Cortex of kidney (tissue), 1 donor: ENCODE measurements around the gene RAB3B.
"Not testable (repeated sequence)": the region's sequence is repeated elsewhere in the genome, so short reads cannot be mapped to it uniquely, and the experiment has no call there.

Experiments used
- DNase-seq: peaks from one replicate; lab custom pipeline; 2025; lab: John Stamatoyannopoulos, UW

The RAB3B gene

DNA sequence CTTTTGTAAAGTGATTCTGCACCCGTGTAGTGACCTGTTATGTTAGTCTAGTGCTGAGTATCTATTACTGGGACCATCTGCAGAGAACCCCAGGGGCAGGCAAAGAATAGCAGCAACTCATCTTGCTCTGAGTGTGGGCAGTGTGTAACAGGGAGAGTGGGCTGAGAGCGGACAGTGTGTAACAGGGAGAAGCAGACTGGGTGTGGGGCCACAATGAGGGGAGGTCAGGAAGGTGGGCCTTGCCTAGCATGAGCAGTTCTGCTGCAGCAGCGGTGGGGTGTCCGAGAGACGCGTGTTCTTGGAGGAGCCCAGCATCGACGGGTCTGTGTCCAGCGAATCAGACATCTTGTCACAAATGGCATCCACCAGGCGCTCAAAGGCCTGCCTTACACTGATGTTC is 70.8 kb downstream of the RAB3B start:
- DNase-seq = no peak

DNA sequence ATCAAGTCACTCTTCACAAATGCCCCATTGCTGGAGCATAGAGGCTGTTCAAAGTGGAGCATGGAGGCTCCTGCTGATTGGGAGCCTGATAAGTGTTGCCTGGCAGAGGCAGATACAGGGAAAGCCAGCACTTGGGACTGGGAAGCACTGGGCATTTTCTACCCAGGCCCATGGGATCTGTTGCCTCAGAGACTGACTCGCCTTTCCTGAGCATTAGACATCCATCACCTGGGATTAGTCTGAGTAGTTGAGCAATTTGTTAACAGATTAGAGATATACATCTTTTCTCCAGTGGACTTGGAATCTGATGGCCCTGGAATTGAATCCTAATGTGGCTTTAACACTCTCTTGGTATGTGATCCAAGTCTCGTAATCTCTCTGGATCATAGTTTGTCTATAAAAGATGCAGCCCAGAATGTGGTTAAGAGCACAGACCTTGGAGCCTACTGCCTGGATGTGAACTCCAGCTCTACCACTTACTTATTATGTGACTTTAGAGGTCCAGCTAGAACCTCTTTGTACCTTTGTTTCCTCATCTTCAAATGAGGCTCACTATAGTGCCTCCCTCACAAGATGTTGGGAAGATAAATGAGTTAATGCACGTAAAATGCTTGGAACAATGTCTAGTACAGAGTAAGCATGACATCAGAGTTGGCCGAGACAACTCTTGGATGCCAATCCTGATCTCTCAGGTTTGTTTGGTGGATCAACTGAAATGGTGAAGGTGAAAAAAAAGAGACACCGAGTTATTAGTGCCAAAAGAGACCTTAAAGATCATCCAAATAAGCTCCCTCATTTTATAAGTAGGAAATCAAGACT is 73.7 kb downstream of the RAB3B start:
- DNase-seq = no peak

DNA sequence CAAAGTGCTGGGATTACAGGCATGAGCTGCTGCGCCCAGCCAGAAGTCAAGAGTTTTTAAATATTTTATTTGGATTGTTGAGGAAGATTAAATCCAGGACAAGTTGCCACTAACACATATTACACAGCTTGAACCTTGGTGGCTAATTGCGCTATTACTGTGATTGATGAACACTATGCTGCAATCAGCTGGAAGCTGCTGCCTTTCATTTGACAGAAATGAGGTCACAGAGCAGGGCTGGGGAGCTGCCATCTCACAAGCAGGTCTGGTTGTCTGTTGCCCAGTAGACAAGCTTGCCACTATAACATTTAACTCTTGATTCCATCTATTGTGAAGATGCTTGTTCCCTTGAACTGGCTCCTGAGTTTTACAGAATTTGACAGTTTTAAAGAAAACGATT is 74.5 kb downstream of the RAB3B start:
- no peak for DNase-seq

DNA sequence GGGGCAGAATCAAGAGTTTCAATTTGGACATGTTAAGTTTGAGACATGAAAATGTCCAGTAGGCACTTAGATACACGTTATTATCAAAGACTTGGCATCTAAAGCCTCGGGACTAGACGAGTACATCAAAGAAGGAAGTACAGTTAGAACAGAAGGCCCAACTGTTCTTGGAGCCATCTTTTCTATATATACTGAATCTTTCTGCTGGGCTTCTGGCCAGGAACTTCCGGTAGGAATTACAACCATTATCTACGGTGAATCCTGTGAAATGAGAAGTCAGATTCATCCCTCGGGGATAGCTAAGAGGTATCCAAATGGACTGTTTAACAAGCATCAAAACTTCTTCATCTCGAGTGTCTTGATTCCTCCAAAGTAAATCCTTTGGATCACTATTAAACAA is 77.6 kb downstream of the RAB3B start:
- DNase-seq = no peak

DNA sequence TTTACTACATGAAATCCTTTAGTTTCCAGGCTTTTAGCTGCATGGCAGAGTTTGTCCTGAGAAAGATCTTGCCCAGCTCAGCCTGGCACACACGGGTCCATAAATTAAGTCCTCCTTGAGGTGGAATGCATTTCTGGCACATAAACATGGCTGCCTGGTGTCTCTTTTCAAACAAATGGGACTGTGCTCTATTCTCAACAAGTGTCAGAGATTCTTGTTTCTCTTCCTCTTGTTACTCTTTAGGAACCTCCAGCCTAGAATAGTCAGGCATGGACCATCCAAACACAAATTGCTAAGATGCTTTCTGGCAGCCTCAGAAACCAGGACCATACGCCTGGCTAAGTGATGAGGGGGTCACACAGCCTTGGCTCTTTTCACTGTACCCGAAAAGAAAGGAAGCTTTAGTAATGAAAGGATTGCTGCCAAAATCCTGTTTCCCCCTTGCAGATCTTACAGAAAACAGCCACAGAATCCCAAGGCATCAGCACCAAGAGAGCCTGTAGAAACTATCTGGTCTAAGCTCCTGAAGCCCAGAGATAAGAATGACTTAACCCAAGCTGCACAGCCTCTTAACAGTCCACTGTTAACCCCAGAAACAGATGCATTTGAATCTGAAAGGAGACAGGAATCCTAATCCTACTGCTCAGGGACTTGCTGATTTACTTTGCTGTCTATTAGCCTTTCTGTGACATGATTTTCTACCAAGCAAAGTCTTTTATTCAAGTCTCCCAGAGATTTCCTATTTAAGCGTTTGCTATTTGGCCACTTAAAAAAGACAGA is 80.1 kb downstream of the RAB3B start:
- no peak for DNase-seq

DNA sequence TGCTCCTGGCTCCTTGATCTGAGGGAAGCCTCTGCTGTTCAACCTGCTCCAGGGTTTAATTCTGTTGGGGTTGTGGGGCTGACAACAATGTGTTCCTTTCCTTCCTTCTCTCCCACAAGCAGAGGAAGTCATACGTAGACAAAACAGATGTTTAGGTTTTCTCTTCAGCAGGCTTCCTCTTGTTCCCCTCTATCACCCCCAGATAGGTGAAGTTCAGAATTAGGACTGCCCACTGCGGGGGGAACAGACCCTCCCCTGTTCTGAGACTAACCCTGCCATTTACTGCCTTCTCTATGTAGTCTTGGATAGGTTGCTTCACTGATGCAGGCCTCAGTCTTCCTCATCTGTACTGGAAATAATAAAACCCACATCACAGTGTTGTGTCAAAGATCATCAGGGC is 82.0 kb downstream of the RAB3B start:
- no peak for DNase-seq

DNA sequence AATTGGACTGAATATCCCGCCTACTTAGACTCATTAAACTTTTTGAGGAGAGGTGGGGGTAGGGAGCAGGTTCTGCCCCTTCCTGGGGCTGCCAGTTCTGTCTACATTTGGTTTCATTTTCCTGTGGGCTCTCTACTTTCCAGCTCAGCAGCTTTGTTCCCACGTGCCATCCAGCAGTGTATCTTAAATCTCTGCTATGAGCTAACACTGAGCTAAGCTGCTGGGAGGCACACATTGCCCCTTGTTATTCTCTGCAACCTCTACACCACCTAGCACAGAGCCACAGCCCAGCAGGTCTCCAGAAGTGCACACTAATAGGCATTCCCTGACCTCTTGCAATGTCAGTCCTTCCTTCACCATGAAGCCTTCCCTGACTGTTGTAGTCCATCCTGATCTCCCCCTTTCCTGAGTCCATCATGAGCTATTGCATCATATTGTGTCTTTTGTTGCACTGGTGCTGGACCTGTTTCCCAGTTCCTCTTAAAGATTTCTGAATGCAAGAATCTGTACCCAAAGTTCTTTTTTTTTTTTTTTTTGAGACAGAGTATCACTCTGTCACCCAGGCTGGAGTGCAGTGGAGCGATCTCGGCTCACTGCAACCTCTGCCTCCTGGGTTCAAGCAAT is 83.3 kb downstream of the RAB3B start:
- no peak for DNase-seq

DNA sequence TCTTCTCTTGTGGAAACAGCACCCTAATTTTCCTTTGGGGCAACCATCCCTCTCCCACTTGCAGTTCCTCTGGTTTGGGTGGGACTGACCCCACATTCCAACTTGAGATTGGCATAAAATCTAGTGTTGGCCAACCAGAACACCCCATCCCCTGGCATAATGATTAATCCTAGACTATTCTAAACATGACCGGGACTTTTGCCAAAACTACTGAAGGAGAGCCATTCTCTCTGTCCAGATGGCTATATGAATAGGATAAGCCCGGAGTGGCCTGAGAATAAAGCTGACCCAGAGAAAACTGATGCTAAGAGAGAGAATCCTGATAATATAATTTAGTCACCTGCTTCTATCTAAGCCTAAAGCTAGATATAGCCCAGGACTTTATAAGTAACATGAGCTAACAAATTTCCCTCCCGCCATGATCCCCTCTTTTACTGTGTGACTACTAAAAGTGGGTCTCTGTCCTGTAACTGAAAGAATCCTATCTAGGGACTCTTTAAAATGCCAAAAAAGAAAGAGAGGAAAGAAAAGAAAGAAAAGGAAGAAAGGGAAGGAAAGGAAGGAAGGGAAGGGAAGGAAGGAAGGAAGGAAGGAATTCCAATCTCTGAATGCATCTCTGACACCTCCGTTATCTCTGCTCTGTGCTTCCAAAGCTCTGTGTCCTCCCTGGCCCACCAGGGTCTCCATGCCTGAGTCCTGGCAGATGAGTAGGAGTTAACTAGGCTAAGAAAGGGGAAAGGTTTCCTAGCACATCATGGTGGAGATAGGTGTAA is 84.0 kb downstream of the RAB3B start:
- no peak for DNase-seq

DNA sequence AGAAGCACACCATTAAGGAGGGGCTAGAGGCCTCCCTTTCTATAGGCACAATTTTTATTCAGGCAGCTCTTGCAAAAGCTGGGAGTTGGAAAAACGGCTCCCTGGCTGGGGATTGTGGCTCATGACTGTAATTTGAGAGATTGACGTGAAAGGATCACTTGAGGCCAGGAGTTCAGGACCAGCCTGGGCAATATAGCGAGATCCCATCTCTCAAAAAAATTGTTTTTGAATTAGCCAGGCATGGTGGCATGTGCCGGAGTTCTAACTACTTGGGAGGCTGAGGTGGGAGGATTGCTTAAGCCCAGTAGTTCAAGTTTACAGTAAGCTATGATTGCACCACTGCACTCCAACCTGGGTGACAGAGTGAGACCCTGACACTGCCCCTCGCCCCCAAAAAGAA is 88.0 kb downstream of the RAB3B start:
- no peak for DNase-seq

DNA sequence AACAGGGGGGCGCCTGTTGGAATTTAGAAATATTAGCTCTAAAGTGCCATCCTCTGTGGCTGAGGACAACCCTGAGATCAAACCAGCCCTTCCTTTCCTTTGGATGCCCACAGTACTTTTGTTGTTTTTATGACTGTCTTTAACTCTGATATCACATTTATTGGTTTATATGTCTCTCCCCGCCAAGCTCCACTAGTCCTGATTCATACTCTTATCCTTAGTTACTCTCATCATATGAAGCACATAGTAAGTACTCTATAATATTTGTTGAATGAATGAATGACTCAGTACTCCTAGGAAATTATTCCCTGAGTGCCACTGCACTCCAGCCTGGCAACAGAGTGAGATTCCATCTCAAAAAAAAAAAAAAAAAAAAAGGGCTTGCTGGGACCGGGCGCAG is 89.3 kb downstream of the RAB3B start:
- no peak for DNase-seq

DNA sequence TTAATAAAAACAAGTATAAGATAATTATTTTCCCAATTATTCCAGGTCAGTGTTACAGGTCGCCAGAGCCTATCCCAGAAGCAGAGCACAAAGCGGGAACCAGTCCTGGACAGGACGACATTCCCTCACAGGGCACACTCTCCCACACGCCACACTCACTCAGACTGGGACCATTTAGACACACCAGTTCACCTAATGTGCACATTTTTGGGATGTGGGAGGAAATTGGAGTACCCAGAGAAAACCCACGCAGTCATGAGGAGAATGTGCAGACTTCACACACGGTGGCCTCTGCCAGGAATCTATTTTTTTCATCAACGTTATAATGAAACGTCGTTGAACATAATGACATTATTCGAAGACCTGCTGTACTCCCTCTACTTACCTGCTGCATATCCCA is 91.5 kb downstream of the RAB3B start:
- no peak for DNase-seq

DNA sequence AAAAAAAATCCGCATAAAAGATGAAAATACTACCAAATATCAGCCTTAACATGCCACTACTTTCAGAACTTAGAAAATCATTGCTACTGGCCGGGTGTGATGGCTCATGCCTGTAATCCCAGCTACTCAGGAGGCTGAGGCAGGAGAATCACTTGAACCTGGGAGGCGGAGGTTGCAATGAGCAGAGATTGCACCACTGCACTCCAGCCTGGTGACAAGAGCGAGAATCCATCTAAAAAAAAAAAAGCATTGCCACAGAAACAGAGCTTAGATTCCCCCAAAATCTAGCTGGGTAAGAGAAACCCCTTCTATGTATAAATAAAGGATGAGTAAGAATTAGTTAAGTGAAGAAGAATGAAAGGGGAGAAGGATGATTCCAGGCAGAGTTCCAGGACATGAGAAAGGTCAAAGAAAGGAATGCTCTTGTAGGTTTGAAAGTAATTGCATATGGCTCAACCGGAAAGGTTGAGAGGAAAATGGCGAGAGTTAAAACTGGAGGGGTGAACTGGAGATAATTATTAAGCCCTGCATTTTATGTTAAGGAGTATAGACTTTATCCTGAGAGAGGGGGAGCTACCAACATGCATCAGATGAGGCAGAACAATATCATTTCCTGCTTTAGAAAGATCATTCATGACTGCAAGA is 92.3 kb downstream of the RAB3B start:
- DNase-seq = no peak

DNA sequence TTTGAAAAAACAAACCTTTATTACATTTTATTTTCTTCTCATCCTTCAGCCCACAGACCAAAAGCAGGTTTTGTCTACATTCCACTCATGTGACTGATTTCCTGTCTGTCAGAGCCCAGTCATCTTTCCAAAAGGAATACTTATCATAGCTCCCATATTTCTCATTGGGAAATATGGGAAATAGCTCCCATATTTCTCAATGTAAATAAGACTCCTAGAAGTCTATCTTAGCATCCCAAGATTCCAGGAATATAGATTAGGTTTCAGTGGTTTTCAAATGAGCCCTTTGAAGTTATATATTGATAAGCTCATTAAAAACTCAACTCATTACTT is 92.8 kb downstream of the RAB3B start:
- DNase-seq = no peak

DNA sequence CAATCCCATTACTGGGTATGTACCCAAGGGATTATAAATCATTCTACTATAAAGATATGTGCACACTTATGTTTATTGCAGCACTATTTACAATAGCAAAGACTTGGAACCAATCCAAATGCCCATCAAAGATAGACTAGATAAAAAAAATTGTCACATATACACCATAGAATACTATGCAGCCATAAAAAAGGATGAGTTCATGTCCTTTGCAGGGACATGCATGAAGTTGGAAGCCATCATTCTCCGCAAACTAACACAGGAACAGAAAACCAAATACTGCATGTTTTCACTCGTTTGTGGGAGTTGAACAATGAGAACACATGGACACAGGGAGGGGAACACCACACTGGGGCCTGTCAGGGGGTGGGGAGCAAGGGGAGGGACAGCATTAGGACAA is 95.8 kb downstream of the RAB3B start:
- DNase-seq = not testable (repeated sequence)

DNA sequence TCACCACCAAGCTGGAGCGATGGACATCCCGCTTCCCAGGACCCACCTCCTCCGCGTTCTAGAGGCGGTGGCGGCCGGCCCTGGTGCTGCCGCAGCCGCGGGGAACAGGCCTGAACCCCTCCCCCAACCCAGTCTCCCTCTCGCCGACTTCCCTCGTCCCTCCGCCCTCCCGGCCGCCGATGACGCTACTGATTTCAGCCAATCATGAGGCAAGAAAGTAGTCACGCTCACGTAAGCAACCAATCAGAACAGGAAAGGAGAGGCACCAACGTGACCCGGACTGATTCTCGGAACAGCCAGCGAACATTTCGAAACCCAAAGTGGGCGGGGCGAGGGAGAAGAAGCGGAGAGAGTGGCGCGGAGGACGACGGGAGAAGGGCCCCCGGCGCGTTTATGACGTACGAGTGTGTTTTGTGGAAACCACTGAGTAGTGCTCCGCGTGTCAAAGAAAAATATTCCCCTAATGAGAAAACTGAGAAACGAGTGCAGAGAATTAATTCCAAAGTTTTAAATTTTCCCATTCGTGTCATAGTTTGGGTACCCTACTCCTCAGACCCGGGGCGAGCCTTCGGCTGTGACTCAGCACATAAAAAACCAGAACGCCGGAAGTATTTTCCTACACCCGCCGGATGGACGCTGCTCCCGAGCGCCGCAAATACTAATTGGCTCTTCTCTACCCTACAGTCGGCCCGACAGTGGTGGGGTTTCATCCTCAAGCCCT is 111.7 kb downstream of the RAB3B start, which contains the start of gene NRDC:
Gene NRDC, minus strand, starts transcription at position 112 of the 721 bp plus-strand sequence. CDS start 112 bp downstream, outside the sequence.
- DNase-seq = peak; percentile 77

DNA sequence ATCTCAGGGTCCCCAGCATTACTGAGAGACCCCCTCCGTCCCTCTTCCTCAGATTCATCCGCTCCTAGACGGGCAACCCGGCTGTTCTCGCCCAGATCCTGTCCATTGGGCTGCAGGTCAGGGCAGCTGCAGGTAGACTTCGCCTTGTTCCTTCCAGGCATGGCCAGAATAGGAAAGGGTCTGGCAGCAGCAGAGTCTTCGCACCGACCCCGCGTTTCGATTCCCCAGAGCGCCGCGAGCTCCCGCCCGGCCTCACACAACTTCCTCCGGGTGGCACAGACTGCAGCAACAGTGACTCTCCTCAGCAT is 112.2 kb downstream of the RAB3B start:
- no peak for DNase-seq

DNA sequence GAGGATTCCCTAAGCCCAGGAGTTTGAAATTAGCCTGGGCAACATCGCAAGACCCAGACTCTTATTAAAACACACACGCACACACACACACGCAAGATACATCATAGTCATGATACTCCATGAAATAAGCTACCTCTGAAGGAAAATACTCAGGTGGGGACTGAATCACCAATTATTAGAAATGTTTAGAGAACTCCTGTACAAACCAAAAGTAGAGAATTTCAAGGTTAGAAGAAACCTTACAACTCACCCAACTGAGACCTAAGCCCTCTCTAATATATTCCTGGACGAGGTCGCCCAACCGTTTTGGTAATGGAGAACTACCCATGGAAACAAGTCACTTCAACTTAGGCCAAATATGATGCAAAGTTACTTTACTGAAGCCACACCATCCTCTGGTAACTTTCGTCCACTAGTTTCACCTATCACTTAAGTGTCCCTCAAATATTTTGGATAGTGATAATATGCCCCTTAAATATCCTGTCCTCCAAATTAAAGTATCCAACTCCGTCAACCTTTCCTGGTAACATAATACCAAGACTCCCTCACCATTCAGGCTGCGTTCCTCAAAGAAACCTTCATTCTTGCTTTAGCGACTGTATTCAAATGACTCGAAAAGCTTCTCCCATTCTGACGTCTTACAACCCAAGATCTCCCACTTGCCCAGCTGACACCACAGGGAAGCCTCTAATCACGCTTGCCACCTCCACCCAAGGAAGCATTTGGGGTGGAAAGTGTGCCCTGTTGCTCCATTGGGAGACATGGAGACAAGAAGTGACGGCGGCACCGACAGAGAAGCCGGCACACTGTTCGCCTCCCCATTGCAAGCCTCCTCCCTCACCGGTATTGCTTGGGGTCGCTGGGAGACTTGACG is 112.8 kb downstream of the RAB3B start:
- DNase-seq = no peak

DNA sequence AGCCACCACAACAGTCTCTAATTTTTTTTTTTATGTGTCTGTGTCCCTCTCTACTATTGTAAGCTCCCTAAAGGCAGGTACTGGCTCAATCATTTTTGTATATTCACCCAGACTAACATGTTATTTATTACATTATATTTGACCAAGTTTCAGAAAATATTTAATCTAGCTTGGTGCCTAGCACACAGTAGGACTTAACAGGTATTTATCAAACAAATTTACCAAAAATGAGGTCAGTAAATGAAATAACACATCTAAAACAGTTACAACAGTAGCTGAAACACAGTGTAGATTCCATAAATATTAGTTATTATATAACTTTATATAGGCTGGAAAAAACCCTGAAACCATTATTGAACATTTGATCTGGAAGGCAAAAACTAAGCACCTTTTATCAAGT is 114.7 kb downstream of the RAB3B start:
- no peak for DNase-seq

DNA sequence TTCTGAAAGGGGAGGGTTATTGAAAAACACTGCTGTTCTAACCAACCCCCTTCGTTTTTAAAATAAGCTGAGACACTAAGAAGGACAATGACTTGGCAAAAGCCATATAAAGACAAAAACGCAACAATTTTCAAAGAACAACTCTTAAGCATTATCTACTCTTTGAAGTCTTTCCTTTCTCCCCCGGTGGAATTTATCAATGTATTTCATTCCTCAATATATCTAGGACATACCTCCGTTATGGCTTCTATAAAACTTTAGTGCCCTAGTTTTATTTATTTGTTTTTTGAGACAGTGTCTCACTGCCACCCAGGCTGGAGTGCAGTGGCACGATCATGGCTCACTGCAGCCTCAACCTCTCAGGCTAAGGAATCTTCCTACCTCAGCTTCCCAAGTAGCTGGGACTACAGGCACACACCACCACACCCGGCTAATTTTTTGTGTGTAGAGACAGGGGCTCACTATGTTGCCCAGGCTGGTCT is 115.2 kb downstream of the RAB3B start:
- DNase-seq = no peak

DNA sequence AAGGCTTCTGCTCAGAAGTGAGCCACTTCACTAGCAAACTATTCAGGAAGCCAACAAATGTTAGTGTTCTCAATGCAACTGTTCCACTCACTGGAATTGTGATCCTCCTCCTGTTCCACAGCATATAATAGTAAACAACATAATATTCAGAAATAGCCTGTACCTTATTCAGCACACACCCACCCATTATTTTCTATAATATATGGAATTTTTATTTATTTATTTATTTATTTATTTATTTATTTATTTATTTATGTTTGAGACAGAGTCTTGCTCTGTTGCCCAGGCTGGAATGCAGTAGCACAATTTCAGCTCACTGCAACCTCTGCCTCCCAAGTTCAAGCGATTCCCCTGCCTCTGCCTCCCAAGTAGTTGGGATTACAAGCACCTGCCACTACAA is 117.2 kb downstream of the RAB3B start:
- not testable (repeated sequence) for DNase-seq
